IPS-15b (cell line): ENCODE results near the gene WASHC3.

Experiments used
- H3K27me3 ChIP-seq: one replicate; pipeline ENCODE4 v1.6.1; 2013; ENCODE audit warnings: low read length; ENCODE audit not compliant: control insufficient read depth, insufficient read depth
- H3K36me3 ChIP-seq: one replicate; pipeline ENCODE4 v1.6.1; 2013; ENCODE audit warnings: low read length; ENCODE audit not compliant: control insufficient read depth, insufficient read depth
- H3K4me1 ChIP-seq: one replicate; pipeline ENCODE4 v1.6.1; 2013; ENCODE audit warnings: mild to moderate bottlenecking, low read length; ENCODE audit not compliant: control insufficient read depth, insufficient read depth
- H3K4me3 ChIP-seq: one replicate; pipeline ENCODE4 v1.5.1; 2013; ENCODE audit warnings: low read depth, low read length
- H3K9ac ChIP-seq: one replicate; pipeline ENCODE4 v1.6.1; 2013; ENCODE audit warnings: low read depth, mild to moderate bottlenecking, low read length
- H3K9me3 ChIP-seq: one replicate; pipeline ENCODE4 v1.6.1; 2013; ENCODE audit warnings: mild to moderate bottlenecking, low read length; ENCODE audit not compliant: control insufficient read depth, insufficient read depth

WASHC3 gene

DNA sequence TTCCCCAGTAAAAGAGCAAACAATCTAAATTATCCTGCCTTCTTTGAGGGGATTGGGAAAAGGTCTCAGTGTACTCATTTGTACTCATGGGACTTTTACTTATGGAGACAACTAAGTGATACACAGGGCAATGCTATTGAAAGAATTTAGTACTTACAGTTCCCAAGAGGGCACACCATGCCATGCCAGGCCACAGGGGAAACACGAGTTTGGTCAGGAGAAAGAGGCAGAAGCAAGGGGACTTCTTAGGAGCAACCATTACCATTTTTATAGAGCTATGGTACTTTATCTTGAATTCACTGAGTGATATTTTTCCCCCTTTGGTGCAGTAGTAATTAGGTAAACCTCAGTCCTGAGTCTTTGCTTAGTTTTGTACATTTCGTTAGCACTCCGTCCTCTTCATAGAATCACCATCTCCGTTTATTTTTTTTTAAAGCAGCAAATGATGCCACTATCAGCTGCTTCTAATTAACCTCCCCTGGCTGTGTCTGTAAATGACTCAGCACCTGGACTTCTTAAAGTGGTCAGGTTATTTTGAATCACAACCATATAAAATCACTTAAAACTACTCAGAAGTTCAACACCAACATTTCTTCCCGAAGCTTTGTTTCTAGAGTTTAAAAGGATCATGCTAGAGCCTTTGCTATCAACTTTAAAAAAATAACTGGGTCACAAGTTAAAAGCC is 5.9 kb upstream of the WASHC3 start:
- Histone ChIP-seq H3K4me3 (no peak overlapping the region), H3K4me1 (no peaks in the 10 kb centered on the region), H3K36me3 (no peaks in the 10 kb centered on the region), H3K27me3 (no peaks in the 10 kb centered on the region), H3K9ac (no peak overlapping the region), H3K9me3 (no peaks in the 10 kb centered on the region)

- Histone ChIP-seq H3K9me3 (no peaks in the 10 kb centered on the region), H3K4me1 (no peaks in the 10 kb centered on the region), H3K36me3 (no peaks in the 10 kb centered on the region), H3K9ac (no peak overlapping the region), H3K4me3 (no peak overlapping the region), H3K27me3 (no peaks in the 10 kb centered on the region)
These were observed 2.7 kb upstream of the WASHC3 start for GRCh38 chr12:102064476-102064875.

GRCh38 chr12:102063069-102063468 is 1.3 kb upstream of the WASHC3 start:
- H3K4me1 ChIP-seq, result no peaks in the 10 kb centered on the region
- no peaks in the 10 kb centered on the region for H3K36me3 ChIP-seq
- no peak overlapping the region for H3K4me3 ChIP-seq
- no peaks in the 10 kb centered on the region for H3K9me3 ChIP-seq
- no peaks in the 10 kb centered on the region for H3K27me3 ChIP-seq
- no peak overlapping the region for H3K9ac ChIP-seq

DNA sequence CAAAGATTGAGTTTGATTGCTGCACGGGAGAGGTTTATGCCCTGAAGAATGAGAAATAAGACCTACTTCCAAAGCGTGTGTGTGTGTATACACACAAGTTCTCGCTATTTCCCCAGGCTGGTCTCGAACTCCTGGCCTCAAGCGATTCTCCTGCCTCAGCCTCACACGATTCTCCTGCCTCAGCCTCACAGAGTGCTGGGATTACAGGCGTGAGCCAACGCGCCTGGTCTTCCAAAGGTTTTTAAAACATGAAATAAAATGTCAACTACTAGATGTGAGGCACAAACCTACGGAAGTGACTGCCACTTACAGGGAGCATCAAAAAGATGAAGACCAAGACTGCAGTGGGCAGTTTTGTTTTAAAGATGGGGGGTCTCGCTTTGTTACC is 622 bp upstream of the WASHC3 start:
- H3K36me3 ChIP-seq, result no peaks in the 10 kb centered on the region
- no peak overlapping the region for H3K9ac ChIP-seq
- H3K4me3 ChIP-seq, result peak overlapping the region; percentile 95
- H3K27me3 ChIP-seq, result no peaks in the 10 kb centered on the region
- no peaks in the 10 kb centered on the region for H3K9me3 ChIP-seq
- no peaks in the 10 kb centered on the region for H3K4me1 ChIP-seq

- Histone ChIP-seq H3K4me3 (peak overlapping the region; percentile 95), H3K27me3 (no peaks in the 10 kb centered on the region), H3K9me3 (no peaks in the 10 kb centered on the region), H3K4me1 (no peaks in the 10 kb centered on the region), H3K36me3 (no peaks in the 10 kb centered on the region), H3K9ac (peak overlapping the region; percentile 81)
These were observed 663 bp downstream of the WASHC3 start for GRCh38 chr12:102061096-102061559.

DNA sequence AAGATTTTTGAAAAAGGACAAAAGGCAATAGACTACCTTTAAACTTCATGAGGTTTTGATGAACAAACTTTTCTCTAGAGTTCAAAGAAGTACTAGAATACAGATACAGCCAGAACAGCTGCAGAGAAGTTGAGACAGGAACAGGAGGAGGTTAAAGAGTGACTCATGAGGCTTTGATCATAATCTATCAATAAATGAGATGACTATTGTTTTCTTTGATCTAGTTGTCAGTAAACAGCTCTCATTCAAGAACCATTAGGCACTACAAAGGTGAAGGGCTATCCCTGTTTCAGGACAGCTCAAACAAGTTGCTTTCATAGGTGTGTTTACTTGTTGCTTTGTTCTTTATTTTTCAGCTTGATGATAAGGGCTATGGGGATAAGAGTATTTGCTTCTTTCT is 2.4 kb downstream of the WASHC3 start:
- Histone ChIP-seq H3K9ac (no peak overlapping the region), H3K4me3 (no peak overlapping the region), H3K27me3 (no peaks in the 10 kb centered on the region), H3K36me3 (no peaks in the 10 kb centered on the region), H3K9me3 (no peaks in the 10 kb centered on the region), H3K4me1 (no peaks in the 10 kb centered on the region)

DNA sequence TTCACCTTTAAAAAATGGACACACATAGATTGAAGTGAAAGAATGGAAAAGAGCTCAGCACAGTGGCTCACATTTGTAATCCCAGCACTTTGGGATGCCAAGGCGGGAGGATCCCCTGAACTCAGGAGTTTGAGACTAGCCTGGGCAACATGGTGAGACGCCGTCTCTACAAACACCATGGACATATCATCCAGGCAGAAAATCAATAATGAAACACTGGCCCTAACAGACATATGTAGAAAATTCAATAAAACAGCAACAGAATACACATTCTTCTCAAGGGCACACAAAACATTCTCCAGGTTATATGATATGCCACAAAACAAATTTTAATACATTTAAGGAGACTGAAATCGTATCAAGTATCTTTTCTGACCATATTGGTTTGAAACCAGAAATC is 7.4 kb downstream of the WASHC3 start:
- no peaks in the 10 kb centered on the region for H3K9me3 ChIP-seq
- no peak overlapping the region for H3K9ac ChIP-seq
- H3K36me3 ChIP-seq, result no peaks in the 10 kb centered on the region
- no peaks in the 10 kb centered on the region for H3K27me3 ChIP-seq
- H3K4me1 ChIP-seq, result no peaks in the 10 kb centered on the region
- H3K4me3 ChIP-seq, result no peak overlapping the region

DNA sequence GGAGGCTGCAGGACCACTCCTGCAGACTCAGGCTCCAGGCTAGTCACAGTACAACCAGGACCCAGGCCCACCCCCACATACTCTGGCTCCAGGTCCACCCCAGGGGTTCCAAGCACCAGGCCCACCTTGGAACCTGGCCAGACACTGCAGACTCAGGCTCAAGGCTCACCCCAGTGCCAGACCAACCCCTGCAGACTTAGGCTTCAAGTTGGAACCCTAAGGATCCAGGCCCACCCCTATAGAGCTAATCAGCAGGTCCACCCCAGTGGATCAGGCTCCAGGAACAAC is 8.8 kb downstream of the WASHC3 start:
- no peaks in the 10 kb centered on the region for H3K4me1 ChIP-seq
- no peak overlapping the region for H3K4me3 ChIP-seq
- no peak overlapping the region for H3K9ac ChIP-seq
- no peaks in the 10 kb centered on the region for H3K27me3 ChIP-seq
- no peaks in the 10 kb centered on the region for H3K36me3 ChIP-seq
- H3K9me3 ChIP-seq, result no peaks in the 10 kb centered on the region

- H3K4me1 ChIP-seq, result no peaks in the 10 kb centered on the region
- no peaks in the 10 kb centered on the region for H3K9me3 ChIP-seq
- H3K36me3 ChIP-seq, result no peaks in the 10 kb centered on the region
- H3K4me3 ChIP-seq, result no peak overlapping the region
- no peaks in the 10 kb centered on the region for H3K27me3 ChIP-seq
- H3K9ac ChIP-seq, result no peak overlapping the region
These were observed 9.4 kb downstream of the WASHC3 start for GRCh38 chr12:102052192-102053061.

- no peak overlapping the region for H3K4me3 ChIP-seq
- H3K27me3 ChIP-seq, result no peaks in the 10 kb centered on the region
- H3K4me1 ChIP-seq, result no peaks in the 10 kb centered on the region
- no peaks in the 10 kb centered on the region for H3K9me3 ChIP-seq
- no peaks in the 10 kb centered on the region for H3K36me3 ChIP-seq
- H3K9ac ChIP-seq, result no peak overlapping the region
These were observed 10.3 kb downstream of the WASHC3 start for GRCh38 chr12:102051431-102051965.

- H3K9me3 ChIP-seq, result no peaks in the 10 kb centered on the region
- no peaks in the 10 kb centered on the region for H3K4me1 ChIP-seq
- H3K4me3 ChIP-seq, result no peak overlapping the region
- no peaks in the 10 kb centered on the region for H3K27me3 ChIP-seq
- no peak overlapping the region for H3K9ac ChIP-seq
- H3K36me3 ChIP-seq, result no peaks in the 10 kb centered on the region
These were observed 10.9 kb downstream of the WASHC3 start for GRCh38 chr12:102050660-102051430.
